Stomach smooth muscle (tissue), 2 donors: ENCODE data around the gene IFT20.
"Not testable (repeated sequence)": the region's sequence is repeated elsewhere in the genome, so short reads cannot be mapped to it uniquely, and the experiment has no call there.

Source experiments
- H3K27ac ChIP-seq: one replicate; pipeline ENCODE4 v1.7.0; 2013; ENCODE audit warnings: mild to moderate bottlenecking, low read length, inconsistent platforms
- H3K27me3 ChIP-seq, 2 donors: one replicate each; pipeline ENCODE4 v1.7.0; 2013; ENCODE audit warnings: low read length in 2 of 2; ENCODE audit not compliant: insufficient read depth in 2 of 2, control insufficient read depth in 1 of 2
- H3K36me3 ChIP-seq, 2 donors: one replicate each; pipeline ENCODE4 v1.7.0; 2013; ENCODE audit warnings: low read length in 2 of 2; ENCODE audit not compliant: control insufficient read depth in 2 of 2, insufficient read depth in 2 of 2
- H3K4me1 ChIP-seq: one replicate; pipeline ENCODE4 v1.7.0; 2013; ENCODE audit warnings: low read length; ENCODE audit not compliant: control insufficient read depth, insufficient read depth
- H3K4me3 ChIP-seq, 2 donors: one replicate each; pipeline ENCODE4 v1.7.0; 2013; ENCODE audit warnings: low read length in 2 of 2
- H3K9ac ChIP-seq, 2 donors: one replicate each; pipeline ENCODE4 v1.7.0; 2013; ENCODE audit warnings: low read length in 2 of 2, mild to moderate bottlenecking in 1 of 2
- H3K9me3 ChIP-seq, 2 donors: one replicate each; pipeline ENCODE4 v1.7.0; 2013; ENCODE audit warnings: low read length in 2 of 2; ENCODE audit not compliant: control insufficient read depth in 2 of 2
- donor health status: healthy.
- donor health status: Pancreatic carcinoma.

Gene IFT20

GRCh38 chr17:28344011-28344410 lies 8.7 kb upstream of the IFT20 start:
- Histone ChIP-seq H3K27ac (no peak overlapping the region), H3K27me3 (no peaks in the 10 kb centered on the region)

GRCh38 chr17:28343491-28343932 lies 8.2 kb upstream of the IFT20 start:
- Histone ChIP-seq H3K27ac (no peak overlapping the region), H3K36me3 (peaks cover 52 to 73% of the 10 kb centered on the region in 2 donors), H3K9me3 (no peaks in the 10 kb centered on the region), H3K4me3 (no peak overlapping the region), H3K9ac (no peak overlapping the region), H3K27me3 (no peaks in the 10 kb centered on the region), H3K4me1 (peaks cover 3% of the 10 kb centered on the region)

More at GRCh38 chr17:28344011-28344410, 8.7 kb upstream of the IFT20 start:
- Histone ChIP-seq H3K9ac (no peak overlapping the region), H3K36me3 (peaks cover 57 to 78% of the 10 kb centered on the region in 2 donors), H3K4me3 (no peak overlapping the region), H3K9me3 (no peaks in the 10 kb centered on the region), H3K4me1 (peaks cover 3% of the 10 kb centered on the region)

- no peak overlapping the region for H3K27ac ChIP-seq
- H3K36me3 ChIP-seq: peaks cover 44 to 65% of the 10 kb centered on the region in 2 donors
- no peaks in the 10 kb centered on the region for H3K9me3 ChIP-seq
- no peaks in the 10 kb centered on the region for H3K27me3 ChIP-seq
- H3K9ac ChIP-seq: no peak overlapping the region
- H3K4me3 ChIP-seq: no peak overlapping the region
- peaks cover 3% of the 10 kb centered on the region for H3K4me1 ChIP-seq
Observed at GRCh38 chr17:28342313-28342712, 7.0 kb upstream of the IFT20 start.

GRCh38 chr17:28341516-28341915 lies 6.2 kb upstream of the IFT20 start:
- no peak overlapping the region for H3K4me3 ChIP-seq
- no peak overlapping the region for H3K27ac ChIP-seq
- peaks cover 36 to 57% of the 10 kb centered on the region in 2 donors for H3K36me3 ChIP-seq
- no peak overlapping the region for H3K9ac ChIP-seq
- H3K9me3 ChIP-seq: no peaks in the 10 kb centered on the region
- H3K27me3 ChIP-seq: no peaks in the 10 kb centered on the region
- peaks cover 4% of the 10 kb centered on the region for H3K4me1 ChIP-seq

- H3K27ac ChIP-seq: no peak overlapping the region
- H3K9ac ChIP-seq: no peak overlapping the region
- peaks cover 12% of the 10 kb centered on the region for H3K4me1 ChIP-seq
- no peaks in the 10 kb centered on the region for H3K9me3 ChIP-seq
- no peaks in the 10 kb centered on the region for H3K27me3 ChIP-seq
- peaks cover 30 to 46% of the 10 kb centered on the region in 2 donors for H3K36me3 ChIP-seq
- H3K4me3 ChIP-seq: no peak overlapping the region
Observed at GRCh38 chr17:28340374-28340773, 5.1 kb upstream of the IFT20 start.

- no peak overlapping the region for H3K9ac ChIP-seq
- peaks cover 19% of the 10 kb centered on the region for H3K4me1 ChIP-seq
- H3K4me3 ChIP-seq: no peak overlapping the region
- no peaks in the 10 kb centered on the region for H3K27me3 ChIP-seq
- peaks cover 26 to 39% of the 10 kb centered on the region in 2 donors for H3K36me3 ChIP-seq
- H3K27ac ChIP-seq: no peak overlapping the region
- H3K9me3 ChIP-seq: no peaks in the 10 kb centered on the region
Observed at GRCh38 chr17:28339431-28339830, 4.2 kb upstream of the IFT20 start.

- H3K4me1 ChIP-seq: peaks cover 25% of the 10 kb centered on the region
- H3K9me3 ChIP-seq, H3K9ac ChIP-seq, H3K27ac ChIP-seq, H3K27me3 ChIP-seq, H3K4me3 ChIP-seq: not testable (repeated sequence)
- H3K36me3 ChIP-seq: peaks cover 22 to 34% of the 10 kb centered on the region in 2 donors
Observed at GRCh38 chr17:28338769-28339212, 3.5 kb upstream of the IFT20 start.

- Histone ChIP-seq H3K4me1 (peaks cover 30% of the 10 kb centered on the region), H3K27ac (peak overlapping the region; percentile 26), H3K36me3 (peaks cover 19 to 30% of the 10 kb centered on the region in 2 donors), H3K4me3 (no peak overlapping the region), H3K9ac (peak overlapping the region in 1 of 2 donors; percentile 13), H3K9me3 (no peaks in the 10 kb centered on the region), H3K27me3 (no peaks in the 10 kb centered on the region)
Observed at GRCh38 chr17:28338056-28338768, 2.9 kb upstream of the IFT20 start.

GRCh38 chr17:28335959-28336871 lies 943 bp upstream of the IFT20 start:
- Histone ChIP-seq H3K27ac (peak overlapping the region; percentile 88), H3K4me1 (peaks cover 31% of the 10 kb centered on the region), H3K36me3 (peaks cover 12 to 19% of the 10 kb centered on the region in 2 donors), H3K9me3 (no peaks in the 10 kb centered on the region), H3K4me3 (peak overlapping the region; percentile 94 to 96), H3K27me3 (no peaks in the 10 kb centered on the region), H3K9ac (peak overlapping the region; percentile 94 to 97)

- H3K27me3 ChIP-seq: no peaks in the 10 kb centered on the region
- peaks cover 31% of the 10 kb centered on the region for H3K4me1 ChIP-seq
- H3K4me3 ChIP-seq: peak overlapping the region; percentile 95 to 96
- peak overlapping the region; percentile 82 to 87 for H3K9ac ChIP-seq
- H3K9me3 ChIP-seq: no peaks in the 10 kb centered on the region
- H3K36me3 ChIP-seq: peaks cover 10% of the 10 kb centered on the region in 2 donors
- peak overlapping the region; percentile 88 for H3K27ac ChIP-seq
Observed at GRCh38 chr17:28334666-28335200, 539 bp downstream of the IFT20 start.
